ENCODE measurements around the gene NCOA7.
A peak's percentile ranks its signal among the peaks of the same experiment; 100 is the strongest.
"Not testable (repeated sequence)": the region's sequence is repeated elsewhere in the genome, so short reads cannot be mapped to it uniquely, and the experiment has no call there.

Gene NCOA7

GRCh38 chr6:125792680-125793079 is 1.9 kb downstream of the NCOA7 start:
- DNase-seq = no peak

DNA sequence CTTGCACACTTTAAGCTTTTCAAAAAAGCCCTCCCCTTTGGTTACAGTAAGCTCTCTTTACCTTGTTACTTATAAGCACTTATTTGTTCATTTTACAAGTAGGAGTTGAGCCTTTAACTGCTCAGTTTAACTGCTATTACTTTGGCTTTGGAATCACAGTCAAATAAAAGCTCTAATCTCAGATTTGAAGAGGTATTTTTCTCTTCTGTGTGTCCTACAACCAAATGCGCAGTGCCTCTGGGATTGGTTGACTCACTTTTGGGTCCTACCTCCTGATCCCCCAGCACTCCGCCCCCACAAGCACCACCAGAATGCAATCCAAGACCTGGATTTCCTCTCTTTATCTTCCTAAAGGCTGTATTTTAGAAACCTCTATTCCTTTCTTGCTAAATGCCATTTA is 2.5 kb downstream of the NCOA7 start:
- no peak for DNase-seq

DNA sequence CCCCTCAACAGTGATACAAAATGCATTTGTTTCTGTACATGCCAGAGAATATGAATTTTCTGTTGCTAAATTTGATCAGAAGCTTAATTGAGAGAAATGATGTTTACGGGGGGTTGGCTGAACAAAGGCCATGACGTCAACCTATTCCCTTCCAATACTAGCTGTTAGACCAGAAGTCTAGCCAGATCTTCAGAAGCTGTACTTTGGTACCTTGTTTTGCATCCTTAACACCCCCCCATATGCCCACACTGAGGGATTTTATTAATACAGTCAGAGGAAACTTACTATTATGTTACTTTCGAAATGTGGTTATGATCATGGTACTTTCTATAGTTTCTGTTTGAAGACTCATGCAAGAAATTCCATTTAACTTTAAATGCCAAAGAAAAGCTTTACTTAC is 3.1 kb downstream of the NCOA7 start:
- no peak for DNase-seq

DNA sequence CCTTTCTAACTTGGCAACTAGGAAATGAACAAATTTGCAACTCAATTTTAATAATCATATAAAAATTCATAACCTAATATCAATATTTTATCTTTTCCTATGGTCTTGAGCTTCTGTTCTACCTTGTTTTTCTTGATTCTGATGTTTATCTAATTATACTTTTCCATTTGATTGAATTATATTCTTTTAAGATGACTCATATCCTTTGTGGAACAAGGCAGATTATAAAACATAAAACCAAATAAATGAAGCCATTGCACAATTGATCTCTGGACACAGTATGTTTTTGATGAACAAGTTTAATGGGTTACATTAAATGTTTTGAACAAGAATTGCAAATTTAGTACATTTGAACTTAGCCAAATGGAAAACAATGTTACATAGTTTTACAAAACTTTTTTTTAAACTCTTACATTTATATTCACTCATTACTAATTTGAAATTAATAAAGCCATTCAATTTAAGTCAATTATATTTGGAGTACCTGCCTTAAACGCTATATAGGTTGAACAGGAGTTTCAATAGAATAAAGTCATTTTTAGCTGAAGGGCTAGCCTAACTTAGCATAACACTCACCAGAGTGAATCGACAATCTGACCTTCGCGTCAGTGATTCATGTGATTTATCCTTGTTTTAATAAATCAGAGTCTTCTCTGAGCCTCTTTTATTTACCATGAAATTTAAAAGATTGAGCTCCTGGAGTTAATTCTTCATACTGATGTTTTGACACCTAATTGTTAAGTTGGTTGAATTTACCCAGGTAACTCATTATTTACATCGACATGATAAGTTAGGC is 3.8 kb downstream of the NCOA7 start:
- no peak for DNase-seq

- no peak for DNase-seq
Observed at GRCh38 chr6:125795301-125795700, 4.5 kb downstream of the NCOA7 start.

DNA sequence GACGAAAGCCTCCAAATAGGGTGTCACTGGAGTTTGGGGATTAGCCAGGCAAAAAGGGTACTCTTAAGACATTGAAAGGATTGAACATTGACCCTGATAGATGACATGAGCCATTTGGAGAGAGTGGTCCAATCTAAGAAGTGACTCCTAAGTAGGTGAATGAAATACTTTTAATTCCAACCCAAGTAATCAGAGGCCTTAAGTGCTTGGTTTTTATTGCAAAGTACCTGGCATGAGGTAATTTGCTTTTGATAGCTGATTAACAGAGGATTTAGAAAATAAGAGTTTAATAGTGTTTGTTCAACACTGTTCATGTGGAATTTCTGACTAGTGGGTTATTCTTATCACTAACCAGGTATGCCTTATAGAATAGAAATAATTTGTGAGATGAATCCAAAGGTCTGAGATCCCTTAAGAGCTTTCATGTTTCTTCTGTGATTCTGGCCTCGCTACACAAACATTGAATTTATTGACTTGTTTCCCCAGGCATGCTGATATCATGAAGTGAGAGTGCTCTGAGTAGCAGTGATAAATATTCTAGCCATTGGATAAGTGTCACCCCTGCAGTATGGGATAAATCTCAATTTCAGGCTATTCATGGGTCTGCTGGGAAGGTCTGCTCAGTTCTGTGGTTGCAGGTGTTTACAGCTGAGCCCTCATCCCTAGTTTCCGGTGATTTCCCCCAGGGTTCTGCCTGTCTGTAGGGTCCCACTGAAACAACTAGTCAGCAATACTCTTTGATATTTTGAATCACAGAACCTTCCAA is 6.5 kb downstream of the NCOA7 start:
- no peak for DNase-seq

- DNase-seq = no peak
Observed at GRCh38 chr6:125797886-125798444, 7.2 kb downstream of the NCOA7 start.

DNA sequence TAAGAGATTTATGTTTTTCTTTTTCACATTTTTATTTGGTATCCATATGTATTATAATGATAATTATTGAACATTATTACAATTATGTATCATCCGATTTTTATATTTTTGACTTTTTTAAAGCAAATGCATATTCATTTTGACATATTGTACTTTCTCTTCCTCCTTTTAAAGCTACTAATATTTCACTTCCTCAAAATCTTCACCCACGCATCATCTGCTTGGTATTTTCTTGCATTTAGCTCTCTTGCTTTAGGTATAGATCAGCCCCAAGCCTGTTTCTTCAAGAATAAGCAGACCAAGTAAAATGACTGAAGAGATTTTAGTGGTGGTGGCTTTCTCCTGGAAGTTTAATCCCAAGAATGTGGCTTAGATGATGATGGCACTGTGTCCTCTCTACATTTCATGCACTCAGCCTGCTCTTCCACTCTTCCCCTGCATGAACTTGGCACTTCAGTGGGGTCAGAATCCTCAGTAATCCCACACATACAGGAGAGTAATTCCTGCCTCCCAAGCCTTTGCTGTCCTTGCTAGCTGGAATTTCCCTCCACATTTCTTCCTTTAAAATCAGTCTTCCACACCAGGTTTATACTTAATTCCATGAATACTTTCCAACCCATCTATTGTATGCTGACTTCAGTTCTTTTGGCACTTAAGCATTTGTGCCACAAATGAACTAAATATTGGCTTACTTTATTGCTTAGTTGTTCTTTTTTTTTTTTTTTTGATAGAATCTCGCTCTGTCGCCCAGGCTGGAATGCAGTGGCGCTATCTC is 8.2 kb downstream of the NCOA7 start:
- no peak for DNase-seq

GRCh38 chr6:125802383-125802782 is 11.6 kb downstream of the NCOA7 start:
- no peak for DNase-seq

DNA sequence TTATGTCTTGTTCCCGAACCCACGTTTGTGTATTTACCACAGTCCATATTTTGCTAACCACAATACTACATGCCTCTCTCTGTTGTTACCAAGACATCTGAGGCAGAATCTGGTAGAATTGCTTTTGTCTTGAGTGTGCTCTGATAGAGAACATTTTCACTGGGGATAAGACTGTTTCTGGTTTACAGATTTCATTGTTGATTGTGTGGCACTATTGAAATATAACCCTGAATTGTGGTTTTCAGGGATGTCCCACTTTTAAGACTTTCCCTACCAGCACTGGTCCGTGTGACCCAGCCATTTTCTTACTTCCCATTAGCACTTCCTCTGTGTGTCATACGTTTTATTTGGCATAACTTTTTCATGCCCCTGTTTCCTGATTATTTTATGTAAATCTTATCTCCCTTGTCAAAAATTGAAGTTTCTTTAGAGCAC is 12.2 kb downstream of the NCOA7 start:
- no peak for DNase-seq

GRCh38 chr6:125804264-125804663 is 13.5 kb downstream of the NCOA7 start:
- no peak for DNase-seq

DNA sequence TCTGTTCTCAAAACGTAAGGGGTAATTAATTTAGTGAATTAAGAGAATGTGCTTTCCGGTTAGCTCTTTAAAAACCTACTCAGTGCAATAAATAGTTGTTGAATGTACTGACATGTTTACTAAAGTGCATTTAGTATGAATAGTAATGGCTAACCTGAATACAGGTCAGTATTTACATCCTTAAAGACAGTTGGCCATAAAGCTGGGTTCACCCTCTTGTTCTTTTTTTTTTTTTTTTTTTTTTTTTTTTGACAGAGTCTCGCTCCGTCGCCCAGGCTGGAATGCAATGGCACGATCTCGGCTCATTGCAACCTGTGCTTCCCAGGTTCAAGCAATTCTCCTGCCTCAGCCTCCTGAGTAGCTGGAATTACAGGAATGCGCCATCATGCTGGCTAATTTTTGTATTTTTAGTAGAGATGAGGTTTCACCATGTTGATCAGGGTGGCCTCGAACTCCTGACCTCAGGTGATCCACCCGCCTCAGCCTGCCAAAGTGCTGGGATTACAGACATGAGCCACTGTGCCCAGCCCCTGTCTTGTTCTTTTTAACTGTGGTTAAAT is 14.2 kb downstream of the NCOA7 start:
- DNase-seq = not testable (repeated sequence)

DNA sequence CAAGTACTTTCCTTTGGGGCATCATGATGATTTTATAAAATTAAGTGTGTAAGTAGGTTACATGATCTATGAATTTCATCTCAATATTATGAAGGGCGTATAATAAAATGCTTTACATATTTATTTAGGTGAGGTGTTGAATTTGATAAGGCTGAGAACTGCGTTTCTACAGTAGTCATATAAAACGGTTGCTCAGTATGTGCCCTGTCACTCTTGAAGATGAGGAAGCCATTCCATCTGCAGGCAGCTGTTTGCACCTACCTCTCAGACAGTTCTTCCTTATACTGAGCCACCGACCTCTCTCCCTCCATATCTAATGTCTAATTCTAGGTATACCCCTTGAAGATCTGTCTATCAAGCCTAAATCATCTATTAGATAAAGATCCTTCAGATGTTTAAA is 16.1 kb downstream of the NCOA7 start:
- no peak for DNase-seq

GRCh38 chr6:125807293-125807692 is 16.5 kb downstream of the NCOA7 start:
- no peak for DNase-seq

- no peak for DNase-seq
Observed at GRCh38 chr6:125808060-125808459, 17.3 kb downstream of the NCOA7 start.

DNA sequence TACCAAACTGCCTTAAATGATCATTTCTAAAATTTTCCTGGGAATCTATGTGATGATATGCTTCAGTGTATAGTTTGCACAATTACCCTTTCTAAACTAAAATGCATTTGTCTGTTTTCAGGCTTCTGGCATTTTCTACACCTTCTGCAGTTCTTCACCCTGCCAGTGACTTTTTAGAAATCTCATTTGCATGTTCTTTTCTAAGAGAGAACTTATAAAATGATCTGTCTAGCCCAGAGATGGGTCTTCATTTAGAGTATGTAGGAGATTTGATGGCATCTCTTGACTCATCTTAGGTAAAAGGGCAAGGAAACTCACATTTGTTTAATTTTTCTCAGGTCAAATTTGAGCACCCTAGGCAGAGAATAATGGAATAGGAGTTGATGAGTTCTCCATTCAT is 17.8 kb downstream of the NCOA7 start:
- DNase-seq = no peak

- no peak for DNase-seq
Observed at GRCh38 chr6:125809570-125810170, 18.9 kb downstream of the NCOA7 start.

- DNase-seq = peak; percentile 96
Observed at GRCh38 chr6:125810445-125810844, 19.7 kb downstream of the NCOA7 start.

DNA sequence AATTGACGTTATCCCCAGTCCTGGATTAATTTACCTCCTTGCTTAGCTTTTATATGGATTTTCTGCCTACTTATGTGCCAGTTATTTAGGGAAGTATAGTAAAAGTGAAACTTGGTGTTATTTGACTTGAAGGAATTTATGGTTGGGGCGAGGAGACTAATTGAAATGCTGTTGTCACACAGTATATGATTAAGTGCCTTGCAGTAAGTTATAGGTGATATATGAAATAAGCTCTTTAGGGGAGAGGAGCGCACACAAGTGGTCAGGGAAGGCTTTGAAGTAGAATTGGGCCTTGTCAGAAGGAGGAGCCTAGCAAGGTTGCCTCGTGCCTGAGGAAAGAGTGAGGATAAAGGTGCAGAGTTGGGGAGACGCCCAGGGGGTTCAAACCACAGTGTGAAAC is 20.5 kb downstream of the NCOA7 start:
- DNase-seq = no peak

DNA sequence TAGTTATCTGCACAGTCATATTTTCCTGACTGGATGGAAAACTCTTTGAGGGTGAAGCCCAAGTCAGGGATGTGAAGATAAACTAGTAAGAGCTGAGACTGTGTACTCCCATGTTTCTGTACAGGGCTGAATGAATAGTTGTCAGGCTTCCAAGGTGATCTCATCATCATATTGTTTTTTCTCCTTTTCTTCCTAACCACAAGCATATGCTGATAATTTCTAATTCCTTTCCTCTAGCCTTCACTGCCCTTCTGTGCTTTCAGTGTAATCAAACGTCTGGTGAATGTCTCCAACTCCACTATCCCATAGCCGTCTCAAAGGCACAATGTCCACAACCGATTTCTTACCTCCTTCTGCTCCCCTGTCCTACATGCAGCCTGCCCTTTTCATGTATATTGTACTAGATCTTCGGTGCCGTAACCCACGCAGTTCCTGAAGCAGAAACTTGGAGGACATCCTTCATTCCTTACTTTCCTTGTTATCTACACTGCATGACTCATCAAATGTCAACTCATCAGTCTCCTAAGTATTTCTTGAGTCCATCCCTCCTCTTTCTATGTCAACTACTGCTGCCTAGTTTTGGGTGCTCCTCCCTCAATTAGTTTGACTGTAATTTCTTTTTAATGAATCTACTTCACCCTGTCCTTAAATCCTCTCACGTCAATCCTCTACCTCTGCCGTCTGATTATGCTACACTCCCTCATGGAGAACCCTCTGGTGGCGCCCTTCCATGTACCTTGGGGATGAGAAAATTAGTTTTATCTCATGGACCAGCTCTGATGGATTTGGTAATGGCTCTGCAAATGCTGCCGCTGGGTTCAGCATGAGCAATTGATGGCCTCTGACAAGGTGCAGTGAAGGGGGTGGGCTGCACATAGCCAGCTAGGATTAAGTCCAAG is 21.9 kb downstream of the NCOA7 start:
- no peak for DNase-seq

DNA sequence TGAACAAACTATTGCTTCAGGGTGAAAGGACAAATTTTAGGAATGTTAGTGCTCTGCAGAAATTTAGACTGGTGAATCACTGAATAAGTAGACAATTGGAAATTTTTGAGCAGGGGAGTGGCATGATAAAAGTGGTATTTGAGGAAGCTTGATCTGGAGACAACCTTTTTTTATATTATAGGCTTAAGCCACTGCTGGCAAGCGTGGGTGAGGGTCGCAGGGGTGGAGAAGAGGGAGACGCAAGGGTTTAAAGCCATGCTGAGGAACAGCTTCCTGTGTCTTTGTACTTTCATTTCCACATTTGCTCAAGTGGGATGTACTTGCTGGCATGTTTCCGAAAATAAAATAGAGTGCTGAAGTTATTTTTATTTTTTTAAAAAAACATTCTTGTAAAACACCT is 23.7 kb downstream of the NCOA7 start:
- no peak for DNase-seq
